ENCODE measurements around the gene RUNDC3A. TPM values are rescaled to one million over a fixed set of nuclear protein-coding genes. Genes with fewer than 3 reads are reported as not detected.
"Not testable (repeated sequence)": the region's sequence is repeated elsewhere in the genome, so short reads cannot be mapped to it uniquely, and the experiment has no call there.

The RUNDC3A gene
- total RNA-seq, 1 donor from 2014 or later, result 0.41 TPM

GRCh38 chr17:44344939-44345453 is 36.6 kb downstream of the RUNDC3A start, which contains the start of gene GRN:
GRN (plus strand) TSS chr17:44345302; CDS start chr17:44349165, 3,863 bp downstream.
- intact Hi-C loops (cut with micrococcal nuclease), result no loop called here

GRCh38 chr17:44345454-44346026 is 37.1 kb downstream of the RUNDC3A start:
- H3K9me3 ChIP-seq (replicated peaks), result no peaks in the 10 kb centered on the region
- no peaks in the 10 kb centered on the region for H3K27me3 ChIP-seq (ENCODE audit: low read depth)
- H3K4me3 ChIP-seq, result peak overlapping the region; percentile 84
- intact Hi-C loops (cut with micrococcal nuclease), result no loop called here
- no peak for DNase-seq
- H3K4me1 ChIP-seq, result peaks cover 26% of the 10 kb centered on the region
- H3K27ac ChIP-seq (replicated peaks), result peak overlapping the region; percentile 91
- TF ChIP-seq, protein P1, sequence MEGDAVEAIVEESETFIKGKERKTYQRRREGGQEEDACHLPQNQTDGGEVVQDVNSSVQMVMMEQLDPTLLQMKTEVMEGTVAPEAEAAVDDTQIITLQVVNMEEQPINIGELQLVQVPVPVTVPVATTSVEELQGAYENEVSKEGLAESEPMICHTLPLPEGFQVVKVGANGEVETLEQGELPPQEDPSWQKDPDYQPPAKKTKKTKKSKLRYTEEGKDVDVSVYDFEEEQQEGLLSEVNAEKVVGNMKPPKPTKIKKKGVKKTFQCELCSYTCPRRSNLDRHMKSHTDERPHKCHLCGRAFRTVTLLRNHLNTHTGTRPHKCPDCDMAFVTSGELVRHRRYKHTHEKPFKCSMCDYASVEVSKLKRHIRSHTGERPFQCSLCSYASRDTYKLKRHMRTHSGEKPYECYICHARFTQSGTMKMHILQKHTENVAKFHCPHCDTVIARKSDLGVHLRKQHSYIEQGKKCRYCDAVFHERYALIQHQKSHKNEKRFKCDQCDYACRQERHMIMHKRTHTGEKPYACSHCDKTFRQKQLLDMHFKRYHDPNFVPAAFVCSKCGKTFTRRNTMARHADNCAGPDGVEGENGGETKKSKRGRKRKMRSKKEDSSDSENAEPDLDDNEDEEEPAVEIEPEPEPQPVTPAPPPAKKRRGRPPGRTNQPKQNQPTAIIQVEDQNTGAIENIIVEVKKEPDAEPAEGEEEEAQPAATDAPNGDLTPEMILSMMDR (IDR thresholded peaks at IDR 0.05; ENCODE audit: borderline replicate concordance), result peak; percentile 55
- peaks cover 13% of the 10 kb centered on the region for H3K36me3 ChIP-seq

More at GRCh38 chr17:44344939-44345453, 36.6 kb downstream of the RUNDC3A start, which contains the start of gene GRN:
- peaks cover 26% of the 10 kb centered on the region for H3K4me1 ChIP-seq
- H3K36me3 ChIP-seq, result peaks cover 9% of the 10 kb centered on the region
- peak; percentile 91 for DNase-seq
- TF ChIP-seq, protein P1 (IDR thresholded peaks at IDR 0.05; ENCODE audit: borderline replicate concordance), result no peak
- H3K27ac ChIP-seq (replicated peaks), result peak within 1 kb of the TSS; percentile 91
- H3K4me3 ChIP-seq, result peak within 1 kb of the TSS; percentile 84
- no peaks in the 10 kb centered on the region for H3K27me3 ChIP-seq (ENCODE audit: low read depth)
- no peaks in the 10 kb centered on the region for H3K9me3 ChIP-seq (replicated peaks)

DNA sequence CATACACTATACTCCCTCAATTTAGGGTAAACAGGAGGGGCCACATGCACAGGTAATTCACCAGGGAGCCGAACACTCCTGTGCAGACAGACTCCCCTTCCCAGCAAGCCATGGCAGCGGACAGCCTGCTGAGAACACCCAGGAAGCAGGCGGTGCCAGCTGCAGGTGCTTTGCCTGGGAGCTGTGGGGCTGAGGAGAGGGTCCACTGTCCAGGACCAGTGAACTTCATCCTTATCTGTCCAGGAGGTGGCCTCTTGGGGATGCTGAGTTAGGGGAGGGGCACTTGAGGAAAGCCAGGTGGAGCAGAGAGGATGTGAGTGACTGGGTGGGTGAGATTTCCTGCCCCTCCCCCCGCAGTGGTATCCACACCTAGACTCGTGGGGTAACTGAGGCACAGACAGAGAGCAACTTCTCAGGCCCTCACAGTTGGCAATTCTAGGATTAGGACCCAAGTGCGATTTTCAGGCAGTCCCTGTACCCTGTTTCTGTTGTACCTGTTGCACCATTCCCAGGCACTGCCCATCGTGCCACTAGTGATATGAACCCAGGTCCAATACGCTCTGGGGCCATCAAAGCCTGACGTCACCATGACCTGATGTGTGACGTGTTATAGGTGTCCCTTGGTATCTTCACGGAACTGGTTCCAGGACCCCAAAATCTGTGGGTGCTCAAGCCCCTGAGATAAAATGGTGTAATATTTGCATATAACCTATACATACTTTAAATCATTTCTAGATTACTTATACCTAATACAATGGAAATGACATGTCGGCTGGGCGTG is 37.9 kb downstream of the RUNDC3A start:
- no peaks in the 10 kb centered on the region for H3K9me3 ChIP-seq (replicated peaks)
- intact Hi-C loops (cut with micrococcal nuclease), result no loop called here
- peak overlapping the region; percentile 84 for H3K4me3 ChIP-seq
- H3K36me3 ChIP-seq, result peaks cover 20% of the 10 kb centered on the region
- H3K27ac ChIP-seq (replicated peaks), result peak overlapping the region; percentile 91
- H3K4me1 ChIP-seq, result peaks cover 26% of the 10 kb centered on the region
- DNase-seq, result no peak
- TF ChIP-seq, protein P1 (IDR thresholded peaks at IDR 0.05; ENCODE audit: borderline replicate concordance), result no peak
- H3K27me3 ChIP-seq (ENCODE audit: low read depth), result no peaks in the 10 kb centered on the region

DNA sequence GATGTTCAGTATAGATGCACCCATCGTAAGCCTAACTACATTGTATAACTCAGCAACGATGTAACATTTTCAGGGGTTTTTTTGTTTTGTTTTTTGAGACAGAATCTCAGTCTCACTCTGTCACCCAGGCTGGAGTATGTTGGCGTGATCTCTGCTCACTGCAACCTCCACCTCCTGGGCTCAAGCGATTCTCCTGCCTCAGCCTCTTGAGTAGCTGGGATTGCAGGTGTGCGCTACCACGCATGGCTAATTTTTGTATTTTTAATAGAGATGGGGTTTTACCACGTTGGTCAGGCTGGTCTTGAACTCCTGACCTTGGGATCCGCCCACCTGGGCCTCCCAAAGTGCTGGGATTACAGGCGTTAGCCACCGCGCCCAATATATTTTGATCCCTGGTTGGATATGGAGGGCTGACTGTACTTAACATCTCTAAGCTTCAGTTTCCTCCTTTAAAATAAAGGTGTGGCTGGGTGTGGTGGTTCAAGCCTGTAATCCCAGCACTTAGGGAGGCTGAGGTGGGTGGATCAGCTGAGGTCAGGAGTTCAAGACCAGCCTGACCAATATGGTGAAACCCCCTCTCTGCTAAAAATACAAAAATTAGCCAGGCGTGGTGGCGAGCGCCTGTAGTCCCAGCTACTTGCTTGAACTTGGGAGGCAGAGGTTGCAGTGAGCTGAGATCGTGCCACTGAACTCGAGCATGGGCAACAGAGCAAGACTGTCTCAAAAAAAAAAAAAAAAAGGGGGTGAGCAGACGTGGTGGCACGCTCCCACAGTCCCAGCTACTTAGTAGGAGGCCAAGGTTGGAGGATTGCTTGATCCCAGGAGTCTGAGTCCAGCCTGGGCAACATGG is 39.0 kb downstream of the RUNDC3A start:
- H3K27ac ChIP-seq (replicated peaks); H3K9me3 ChIP-seq (replicated peaks); H3K27me3 ChIP-seq (ENCODE audit: low read depth); intact Hi-C loops (cut with micrococcal nuclease); DNase-seq; H3K4me3 ChIP-seq: not testable (repeated sequence)
- H3K36me3 ChIP-seq, result peaks cover 32% of the 10 kb centered on the region
- H3K4me1 ChIP-seq, result peaks cover 26% of the 10 kb centered on the region

DNA sequence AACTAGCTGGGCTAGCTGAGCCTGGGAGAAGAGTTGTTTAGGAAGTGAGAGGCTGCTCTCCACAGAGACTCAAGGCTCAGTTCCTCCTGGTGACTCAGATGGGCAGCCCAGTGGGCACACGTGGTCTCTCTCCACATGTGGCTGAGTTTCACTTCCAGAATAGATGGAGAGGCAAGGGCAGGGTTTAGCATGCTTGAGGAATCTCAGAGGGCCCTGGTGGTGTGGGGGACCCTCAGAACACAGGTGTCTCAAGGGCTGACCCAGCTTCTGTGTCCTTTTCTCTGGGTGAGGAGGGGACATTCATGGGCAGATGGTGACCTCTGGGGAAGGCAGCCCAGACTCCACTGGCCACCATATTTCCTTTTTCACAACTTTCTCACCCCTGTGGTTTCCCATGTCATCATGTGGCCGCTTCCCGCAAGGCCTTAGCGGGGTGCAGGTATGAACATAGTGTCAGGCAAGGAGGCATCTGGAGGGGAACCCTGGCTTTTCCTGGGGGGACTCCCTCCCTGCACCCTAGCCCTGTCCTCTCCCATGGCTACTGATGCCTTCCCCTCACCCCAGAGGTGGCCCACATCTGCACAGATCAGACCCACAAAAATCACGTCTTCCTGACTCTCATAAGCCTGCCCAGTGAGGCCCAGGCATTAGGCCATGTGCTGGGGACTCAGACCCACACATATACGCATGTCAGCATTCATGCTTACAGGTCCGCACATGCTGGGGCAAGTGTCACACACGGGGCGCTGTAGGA is 40.0 kb downstream of the RUNDC3A start:
- H3K4me1 ChIP-seq, result peaks cover 26% of the 10 kb centered on the region
- no peak overlapping the region for H3K27ac ChIP-seq (replicated peaks)
- intact Hi-C loops (cut with micrococcal nuclease), result no loop called here
- no peak overlapping the region for H3K4me3 ChIP-seq
- DNase-seq, result no peak
- peaks cover 38% of the 10 kb centered on the region for H3K36me3 ChIP-seq
- no peaks in the 10 kb centered on the region for H3K9me3 ChIP-seq (replicated peaks)
- no peaks in the 10 kb centered on the region for H3K27me3 ChIP-seq (ENCODE audit: low read depth)
- TF ChIP-seq, protein P1 (IDR thresholded peaks at IDR 0.05; ENCODE audit: borderline replicate concordance), result no peak
